HG02798 (cell line): Measurements from ENCODE around the gene MCTP1.

ENCODE experiments used
- ATAC-seq: cut with Tn5 transposase; IDR thresholded peaks from one replicate; pipeline ENCODE4 v1.9.1; 2021; ENCODE audit warnings: mild to moderate bottlenecking; ENCODE audit not compliant: unreplicated experiment, poor library complexity

Gene MCTP1

GRCh38 chr5:94903726-94904125 lies 381.2 kb downstream of the MCTP1 start:
- ATAC-seq = no peak

GRCh38 chr5:94901191-94901979 lies 383.5 kb downstream of the MCTP1 start:
- peak; percentile 78 for ATAC-seq

- no peak for ATAC-seq
Observed at GRCh38 chr5:94900006-94900505, 384.8 kb downstream of the MCTP1 start.

GRCh38 chr5:94893412-94894135 lies 391.3 kb downstream of the MCTP1 start:
- ATAC-seq = no peak

- no peak for ATAC-seq
Observed at GRCh38 chr5:94891972-94892371, 392.9 kb downstream of the MCTP1 start.

- no peak for ATAC-seq
Observed at GRCh38 chr5:94891565-94891964, 393.3 kb downstream of the MCTP1 start.

- no peak for ATAC-seq
Observed at GRCh38 chr5:94890907-94891306, 394.0 kb downstream of the MCTP1 start.

- no peak for ATAC-seq
Observed at GRCh38 chr5:94888674-94889073, 396.2 kb downstream of the MCTP1 start.

- no peak for ATAC-seq
Observed at GRCh38 chr5:94885931-94886330, 399.0 kb downstream of the MCTP1 start.

GRCh38 chr5:94884311-94884710 lies 400.6 kb downstream of the MCTP1 start:
- ATAC-seq = no peak

GRCh38 chr5:94872526-94872925 lies 412.4 kb downstream of the MCTP1 start:
- no peak for ATAC-seq

GRCh38 chr5:94870511-94871183 lies 414.2 kb downstream of the MCTP1 start:
- ATAC-seq = no peak

- no peak for ATAC-seq
Observed at GRCh38 chr5:94869921-94870320, 415.0 kb downstream of the MCTP1 start.

GRCh38 chr5:94863951-94864350 lies 420.9 kb downstream of the MCTP1 start:
- ATAC-seq = no peak

GRCh38 chr5:94857111-94857510 lies 427.8 kb downstream of the MCTP1 start:
- ATAC-seq = no peak

- no peak for ATAC-seq
Observed at GRCh38 chr5:94856257-94856800, 428.6 kb downstream of the MCTP1 start.

- ATAC-seq = no peak
Observed at GRCh38 chr5:94855543-94855942, 429.4 kb downstream of the MCTP1 start.

GRCh38 chr5:94853120-94853519 lies 431.8 kb downstream of the MCTP1 start:
- no peak for ATAC-seq

GRCh38 chr5:94850960-94851359 lies 433.9 kb downstream of the MCTP1 start:
- ATAC-seq = no peak

- ATAC-seq = peak; percentile 91
Observed at GRCh38 chr5:94849821-94850736, 434.8 kb downstream of the MCTP1 start.
